Measurements from ENCODE around the gene SPTLC2.

- TF ChIP-seq POLR2A (IDR thresholded peaks at IDR 0.05) (no peak), CTCF (IDR thresholded peaks at IDR 0.05) (no peak)
These were observed 140.9 kb downstream of the SPTLC2 start for GRCh38 chr14:77475432-77476115.
